Activated T-cell treated with anti-CD3 and anti-CD28 coated beads, Interleukin-2, amount 50 U/mL, for 24 hours (primary cell): ENCODE measurements around the gene SSC4D.
A peak's percentile ranks its signal among the peaks of the same experiment; 100 is the strongest.
"Not testable (repeated sequence)": the region's sequence is repeated elsewhere in the genome, so short reads cannot be mapped to it uniquely, and the experiment has no call there.

Experiments
- DNase-seq: peaks from one replicate; pipeline ENCODE4 v3.0.0-alpha.2; 2020
- H3K27ac Mint-ChIP-seq: 2 replicates; pipeline ENCODE4 v1.8.0; 2020; ENCODE audit warnings: mild to moderate bottlenecking, mixed read lengths
- H3K27me3 Mint-ChIP-seq: 2 replicates; pipeline ENCODE4 v1.8.0; 2020; ENCODE audit warnings: mixed read lengths
- H3K36me3 Mint-ChIP-seq: 2 replicates; pipeline ENCODE4 v1.8.0; 2020; ENCODE audit warnings: low read depth, mixed read lengths
- H3K4me1 Mint-ChIP-seq: 2 replicates; pipeline ENCODE4 v1.8.0; 2020; ENCODE audit warnings: low read depth, mixed read lengths
- H3K4me3 Mint-ChIP-seq: 2 replicates; pipeline ENCODE4 v1.8.0; 2020; ENCODE audit warnings: mild to moderate bottlenecking, moderate library complexity, mixed read lengths
- H3K9me3 Mint-ChIP-seq: 2 replicates; pipeline ENCODE4 v1.8.0; 2020; ENCODE audit warnings: mixed read lengths

SSC4D gene

GRCh38 chr7:76409537-76409936 is at the start of gene SSC4D:
SSC4D (minus strand) TSS chr7:76409697; CDS start chr7:76404439, 5,258 bp downstream.
- Mint-ChIP-seq H3K27me3 (no peaks in the 10 kb centered on the region), H3K4me1 (no peaks in the 10 kb centered on the region), H3K27ac (no peak within 1 kb of the TSS), H3K36me3 (no peaks in the 10 kb centered on the region), H3K9me3 (no peaks in the 10 kb centered on the region), H3K4me3 (no peak within 1 kb of the TSS)
- DNase-seq, result no peak

GRCh38 chr7:76458504-76458903 is 49.0 kb upstream of the SSC4D start:
- not testable (repeated sequence) for H3K27ac Mint-ChIP-seq, H3K9me3 Mint-ChIP-seq, H3K4me3 Mint-ChIP-seq, H3K27me3 Mint-ChIP-seq, H3K36me3 Mint-ChIP-seq, H3K4me1 Mint-ChIP-seq, DNase-seq

GRCh38 chr7:76457017-76457416 is 47.5 kb upstream of the SSC4D start:
- not testable (repeated sequence) for H3K4me1 Mint-ChIP-seq, H3K9me3 Mint-ChIP-seq, DNase-seq

GRCh38 chr7:76445577-76446008 is 36.1 kb upstream of the SSC4D start:
- not testable (repeated sequence) for H3K36me3 Mint-ChIP-seq, DNase-seq, H3K4me3 Mint-ChIP-seq, H3K27me3 Mint-ChIP-seq, H3K9me3 Mint-ChIP-seq
- peak overlapping the region; percentile 81 for H3K27ac Mint-ChIP-seq
- peaks cover 12% of the 10 kb centered on the region for H3K4me1 Mint-ChIP-seq

More at GRCh38 chr7:76457017-76457416, 47.5 kb upstream of the SSC4D start:
- H3K27me3 Mint-ChIP-seq, H3K4me3 Mint-ChIP-seq, H3K36me3 Mint-ChIP-seq, H3K27ac Mint-ChIP-seq: not testable (repeated sequence)

GRCh38 chr7:76443846-76444245 is 34.3 kb upstream of the SSC4D start:
- H3K36me3 Mint-ChIP-seq, H3K9me3 Mint-ChIP-seq, H3K27me3 Mint-ChIP-seq, H3K4me3 Mint-ChIP-seq: not testable (repeated sequence)
- peak; percentile 40 for DNase-seq
- Mint-ChIP-seq H3K27ac (peak overlapping the region; percentile 83), H3K4me1 (peaks cover 12% of the 10 kb centered on the region)

- not testable (repeated sequence) for H3K36me3 Mint-ChIP-seq, H3K27me3 Mint-ChIP-seq, H3K27ac Mint-ChIP-seq, H3K9me3 Mint-ChIP-seq, H3K4me3 Mint-ChIP-seq, DNase-seq
- peaks cover 12% of the 10 kb centered on the region for H3K4me1 Mint-ChIP-seq
These were observed 33.4 kb upstream of the SSC4D start for GRCh38 chr7:76442664-76443446.

- DNase-seq, H3K9me3 Mint-ChIP-seq, H3K27me3 Mint-ChIP-seq, H3K4me3 Mint-ChIP-seq, H3K36me3 Mint-ChIP-seq, H3K27ac Mint-ChIP-seq: not testable (repeated sequence)
- H3K4me1 Mint-ChIP-seq, result peaks cover 12% of the 10 kb centered on the region
These were observed 32.3 kb upstream of the SSC4D start for GRCh38 chr7:76441792-76442191.

GRCh38 chr7:76440404-76440803 is 30.9 kb upstream of the SSC4D start:
- not testable (repeated sequence) for H3K27ac Mint-ChIP-seq, H3K4me3 Mint-ChIP-seq, H3K4me1 Mint-ChIP-seq, H3K36me3 Mint-ChIP-seq, H3K9me3 Mint-ChIP-seq, H3K27me3 Mint-ChIP-seq, DNase-seq

- not testable (repeated sequence) for DNase-seq, H3K4me3 Mint-ChIP-seq, H3K36me3 Mint-ChIP-seq, H3K9me3 Mint-ChIP-seq, H3K27ac Mint-ChIP-seq, H3K27me3 Mint-ChIP-seq, H3K4me1 Mint-ChIP-seq
These were observed 29.8 kb upstream of the SSC4D start for GRCh38 chr7:76439120-76439888.

GRCh38 chr7:76437873-76438272 is 28.4 kb upstream of the SSC4D start:
- H3K36me3 Mint-ChIP-seq, H3K4me3 Mint-ChIP-seq, H3K4me1 Mint-ChIP-seq, H3K9me3 Mint-ChIP-seq, H3K27me3 Mint-ChIP-seq, H3K27ac Mint-ChIP-seq: not testable (repeated sequence)
- DNase-seq, result peak; percentile 56

- no peaks in the 10 kb centered on the region for H3K27me3 Mint-ChIP-seq
- no peaks in the 10 kb centered on the region for H3K9me3 Mint-ChIP-seq
- no peak overlapping the region for H3K4me3 Mint-ChIP-seq
- H3K36me3 Mint-ChIP-seq, result peaks cover 3% of the 10 kb centered on the region
- peaks cover 4% of the 10 kb centered on the region for H3K4me1 Mint-ChIP-seq
- DNase-seq, result no peak
- no peak overlapping the region for H3K27ac Mint-ChIP-seq
These were observed 21.3 kb upstream of the SSC4D start for GRCh38 chr7:76430836-76431235.

- Mint-ChIP-seq H3K4me3 (no peak overlapping the region), H3K36me3 (peaks cover 3% of the 10 kb centered on the region), H3K9me3 (no peaks in the 10 kb centered on the region), H3K27ac (no peak overlapping the region), H3K27me3 (no peaks in the 10 kb centered on the region), H3K4me1 (peaks cover 4% of the 10 kb centered on the region)
- DNase-seq, result no peak
These were observed 20.7 kb upstream of the SSC4D start for GRCh38 chr7:76430211-76430610.

GRCh38 chr7:76428868-76429805 is 19.6 kb upstream of the SSC4D start:
- H3K4me3 Mint-ChIP-seq, result no peak overlapping the region
- peaks cover 9% of the 10 kb centered on the region for H3K4me1 Mint-ChIP-seq
- no peaks in the 10 kb centered on the region for H3K9me3 Mint-ChIP-seq
- DNase-seq, result no peak
- H3K36me3 Mint-ChIP-seq, result no peaks in the 10 kb centered on the region
- H3K27ac Mint-ChIP-seq, result no peak overlapping the region
- H3K27me3 Mint-ChIP-seq, result no peaks in the 10 kb centered on the region

- Mint-ChIP-seq H3K4me1 (peaks cover 9% of the 10 kb centered on the region), H3K27ac (peak overlapping the region; percentile 55), H3K36me3 (no peaks in the 10 kb centered on the region), H3K27me3 (no peaks in the 10 kb centered on the region), H3K9me3 (no peaks in the 10 kb centered on the region), H3K4me3 (no peak overlapping the region)
- no peak for DNase-seq
These were observed 18.8 kb upstream of the SSC4D start for GRCh38 chr7:76428149-76428823.
